Pericardium fibroblast (primary cell): ENCODE results near the gene GJD4. TPM values are rescaled to one million over a fixed set of nuclear protein-coding genes. Genes with fewer than 3 reads are reported as not detected.

Source experiments
- total RNA-seq: library from RNA; depleted of rRNA; stranded (reverse); fragments of >200 nt; gene quantifications from 2 replicates; pipeline ENCODE4 v1.2.3, GENCODE V29; 2015

Gene GJD4
- total RNA-seq: not detected in 2 replicates

GRCh38 chr10:35605191-35605590 is at the start of gene GJD4:
Gene GJD4 (plus strand): TSS chr10:35605341. CDS start chr10:35605568, 227 bp downstream.

GRCh38 chr10:35642035-35642792 is 37.1 kb downstream of the GJD4 start, which contains the start of gene FZD8:
Gene FZD8 (minus strand): TSS chr10:35642296. CDS start chr10:35641429, 867 bp downstream.

Other genes with a start within 250 kb of the GJD4 start
- gene FZD8, start 37.0 kb downstream of the GJD4 start, total RNA-seq: 11.7 and 15.7 TPM in 2 replicates